K562 (cell line): ENCODE data around the gene RNPEP. TPM values are rescaled to one million over a fixed set of nuclear protein-coding genes. Genes with fewer than 3 reads are reported as not detected.

ENCODE experiments used
- BRF1 ChIP-seq: IDR thresholded peaks from 3 replicates; pipeline ENCODE4 v1.6.1; 2011; ENCODE audit warnings: borderline replicate concordance, mild to moderate bottlenecking; ENCODE audit not compliant: insufficient read length; ENCODE audit errors: extremely low read depth
- CBX2 ChIP-seq: fragments of 200-600 bp; sonication (generic); IDR thresholded peaks from one replicate; pipeline ENCODE4 v1.6.1; 2012; ENCODE audit warnings: mild to moderate bottlenecking, low read length, inconsistent platforms; ENCODE audit not compliant: insufficient read depth, poor library complexity, severe bottlenecking
- CHD2 ChIP-seq: IDR thresholded peaks from 2 replicates; pipeline ENCODE4 v1.6.1; 2011; ENCODE audit warnings: low read depth, low read length
- CREB3L1 ChIP-seq: fragments of 450-650 bp; IDR thresholded peaks from 2 replicates; pipeline ENCODE4 v1.6.1; 2014; ENCODE audit warnings: low read depth, mild to moderate bottlenecking, moderate library complexity, borderline replicate concordance
- CREBBP ChIP-seq: IDR thresholded peaks from one replicate; pipeline ENCODE4 v1.6.1; 2012; ENCODE audit warnings: low read depth, mild to moderate bottlenecking, control low read depth, inconsistent platforms, low read length
- DEAF1 ChIP-seq: fragments of 450-650 bp; formaldehyde crosslinking; IDR thresholded peaks from 2 replicates; pipeline ENCODE4 v1.4.0; 2020; ENCODE audit warnings: mild to moderate bottlenecking, moderate library complexity
- ELF4 ChIP-seq: fragments of 450-650 bp; formaldehyde crosslinking; IDR thresholded peaks from 2 replicates; pipeline ENCODE4 v1.4.0; 2022; ENCODE audit warnings: missing genetic modification characterization
- HNRNPH1 ChIP-seq: fragments of 200-400 bp; formaldehyde crosslinking; optimal IDR thresholded peaks from 2 replicates; pipeline ENCODE3; 2017; ENCODE audit warnings: low read depth, mild to moderate bottlenecking, low read length, moderate library complexity
- HOXB6 ChIP-seq: fragments of 250-450 bp; sonication (Bioruptor Pico); IDR thresholded peaks from 2 replicates; pipeline ENCODE4 v1.5.1; 2022; ENCODE audit warnings: mild to moderate bottlenecking, borderline replicate concordance
- KDM2B ChIP-seq: fragments of 250-450 bp; sonication (Bioruptor Pico); IDR thresholded peaks from 2 replicates; pipeline ENCODE4 v1.8.0; 2021; ENCODE audit warnings: mild to moderate bottlenecking, moderate library complexity
- MAFK ChIP-seq: IDR thresholded peaks from 2 replicates; pipeline ENCODE4 v1.6.1; 2011; ENCODE audit warnings: low read length, improper control_type of control experiment
- MITF ChIP-seq: IDR thresholded peaks from 2 replicates; pipeline ENCODE4 v1.6.1; 2014; ENCODE audit warnings: antibody characterized with exemption
- MYC ChIP-seq, 2 experiments: fragments of 250-450 bp in 1 of 2; sonication (Bioruptor Pico) in 1 of 2; IDR thresholded peaks; 2 replicates each; pipeline versions ENCODE4 v1.5.1 to v1.6.1; 2012 to 2021; ENCODE audit warnings: low read depth in 2 of 2, borderline replicate concordance in 1 of 2, improper control_type of control experiment in 1 of 2, low read length in 1 of 2, mild to moderate bottlenecking in 1 of 2, moderate library complexity in 1 of 2
- OTX1 ChIP-seq: fragments of 450-650 bp; formaldehyde crosslinking; IDR thresholded peaks from 2 replicates; pipeline ENCODE4 v1.4.0; 2022; ENCODE audit warnings: mild to moderate bottlenecking
- POLR3A ChIP-seq: IDR thresholded peaks from 2 replicates; pipeline ENCODE4 v1.6.1; 2011; ENCODE audit warnings: borderline replicate concordance, mild to moderate bottlenecking, moderate library complexity; ENCODE audit not compliant: insufficient read length, insufficient read depth; ENCODE audit errors: extremely low read depth
- STAT5A ChIP-seq: IDR thresholded peaks from 2 replicates; pipeline ENCODE4 v1.6.1; 2012; ENCODE audit warnings: low read length, inconsistent platforms, borderline replicate concordance
- TAL1 ChIP-seq: fragments of 450-650 bp; IDR thresholded peaks from 2 replicates; pipeline ENCODE4 v1.6.1; 2016; ENCODE audit warnings: mild to moderate bottlenecking
- TCF7L2 ChIP-seq: fragments of 150-350 bp; IDR thresholded peaks from 2 replicates; pipeline ENCODE4 v1.6.1; 2016; ENCODE audit warnings: low read depth, mild to moderate bottlenecking, low read length, moderate library complexity
- TFAP4 ChIP-seq: sonication (generic); formaldehyde crosslinking; IDR thresholded peaks from 2 replicates; pipeline ENCODE4 v1.8.0; 2022; ENCODE audit warnings: missing genetic modification reagents, mild to moderate bottlenecking, moderate library complexity, borderline replicate concordance
- ZNF23 ChIP-seq: fragments of 250-450 bp; sonication (Bioruptor Pico); IDR thresholded peaks from 2 replicates; pipeline ENCODE4 v1.4.0; 2020; ENCODE audit warnings: mild to moderate bottlenecking
- ZNF644 ChIP-seq: fragments of 200-800 bp; sonication (Bioruptor generic); IDR thresholded peaks from 2 replicates; pipeline ENCODE4 v1.6.1; 2016; ENCODE audit warnings: low read depth, missing genetic modification characterization, missing compliant biosample characterization
- polyA plus RNA-seq, 8 experiments: library from polyadenylated mRNA; depleted of rRNA in 4 of 8; stranded (reverse) in 5 of 8; unstranded in 3 of 8; fragments of >200 nt; fragmentation: Nextera tagmentation in 2 of 8; fragmentation: Illumina TruSeq in 1 of 8; extraction: Ambion mirVana in 2 of 8; extraction: Trizol in 1 of 8; gene quantifications; 2 replicates each; pipeline versions ENCODE4 v1.2.1 to v1.2.3, GENCODE V29; 2011 to 2014; ENCODE audit warnings: inconsistent platforms in 1 of 8, missing spikeins in 1 of 8
- total RNA-seq, 7 experiments: library from RNA; depleted of rRNA in 6 of 7; stranded (reverse); fragments of >200 nt in 6 of 7; fragmentation: Illumina TruSeq in 2 of 7; extraction: Trizol in 2 of 7; gene quantifications; 2 replicates each; pipeline versions ENCODE4 v1.2.1 to v1.2.3, GENCODE V29; 2011 to 2021; ENCODE audit warnings: low replicate concordance in 1 of 7

RNPEP gene
- total and polyA plus RNA-seq, 9 of the 15 experiments (the other 6 are each of a cell fraction or from before 2014, with no cell fraction given), result 27.5 to 131 (median 63.4) TPM

- TF ChIP-seq TFAP4 (CRISPR knock-in tag) (peak; percentile 86), OTX1 (CRISPR knock-in tag) (peak; percentile 98), BRF1 (no peak), CREB3L1 (peak; percentile 92), STAT5A (no peak), KDM2B (CRISPR knock-in tag) (no peak), ZNF644 (no peak), ZNF23 (no peak), CREBBP (no peak), CBX2 (no peak), MAFK (no peak), HNRNPH1 (no peak), MYC (IDR thresholded peaks at IDR 0.05; ENCODE audit: low read depth, low read length) (peak; percentile 93), MYC (CRISPR knock-in tag; IDR thresholded peaks at IDR 0.05; ENCODE audit: borderline replicate concordance, low read depth) (peak; percentile 56; the same call in 1 of the 2 replicates), ELF4 (CRISPR knock-in tag) (peak; percentile 97), TCF7L2 (no peak), TAL1 (peak; percentile 36; the same call in 1 of the 2 replicates), MITF (peak; percentile 14; the same call in 1 of the 2 replicates), POLR3A (no peak), CHD2 (peak; percentile 91), HOXB6 (CRISPR knock-in tag) (no peak), DEAF1 (CRISPR knock-in tag) (0 out of 2 replicates have a peak, but pooled peaks have one; percentile 26)
These were observed 27.3 kb upstream of the RNPEP start, which contains the start of gene TIMM17A (continued) for GRCh38 chr1:201955009-201955728.
